ENCODE results near the gene CC2D2A. TPM values are rescaled to one million over a fixed set of nuclear protein-coding genes. Genes with fewer than 3 reads are reported as not detected.

The CC2D2A gene
- total and polyA plus RNA-seq, 2 experiments from 2014 or later: 17.3 to 43.5 TPM

- H3K4me3 ChIP-seq: no peak overlapping the region
- H3K36me3 ChIP-seq: no peaks in the 10 kb centered on the region
- TF ChIP-seq CTCF (IDR thresholded peaks at IDR 0.05; ENCODE audit: low read depth, low read length): no peak
- no peak for DNase-seq (ENCODE audit: low read depth in 1 of 2, low spot score in 1 of 2)
- H3K9me3 ChIP-seq (ENCODE audit: low read depth): no peaks in the 10 kb centered on the region
- no peak overlapping the region for H3K27ac ChIP-seq
- no peaks in the 10 kb centered on the region for H3K27me3 ChIP-seq
- H3K4me1 ChIP-seq (ENCODE audit: low read depth): no peaks in the 10 kb centered on the region
These were observed 32.7 kb downstream of the CC2D2A start for GRCh38 chr4:15502384-15502783.

- no peak overlapping the region for H3K27ac ChIP-seq
These were observed 34.4 kb downstream of the CC2D2A start for GRCh38 chr4:15504041-15504440.

GRCh38 chr4:15506464-15506863, 36.8 kb downstream of the CC2D2A start:
- TF ChIP-seq CTCF (IDR thresholded peaks at IDR 0.05; ENCODE audit: low read depth, low read length): no peak

More at GRCh38 chr4:15504041-15504440, 34.4 kb downstream of the CC2D2A start:
- Histone ChIP-seq H3K9me3 (ENCODE audit: low read depth) (no peaks in the 10 kb centered on the region), H3K4me1 (ENCODE audit: low read depth) (no peaks in the 10 kb centered on the region), H3K36me3 (no peaks in the 10 kb centered on the region), H3K27me3 (no peaks in the 10 kb centered on the region), H3K4me3 (no peak overlapping the region)
- no peak for DNase-seq (ENCODE audit: low read depth in 1 of 2, low spot score in 1 of 2)
- no peak for TF ChIP-seq CTCF (IDR thresholded peaks at IDR 0.05; ENCODE audit: low read depth, low read length)

GRCh38 chr4:15507679-15508078, 38.0 kb downstream of the CC2D2A start:
- Histone ChIP-seq H3K27me3 (no peaks in the 10 kb centered on the region), H3K4me3 (no peak overlapping the region), H3K36me3 (peaks cover 3% of the 10 kb centered on the region), H3K27ac (no peak overlapping the region), H3K4me1 (ENCODE audit: low read depth) (no peaks in the 10 kb centered on the region), H3K9me3 (ENCODE audit: low read depth) (no peaks in the 10 kb centered on the region)
- no peak for TF ChIP-seq CTCF (IDR thresholded peaks at IDR 0.05; ENCODE audit: low read depth, low read length)
- no peak for DNase-seq (ENCODE audit: low read depth in 1 of 2, low spot score in 1 of 2)

More at GRCh38 chr4:15506464-15506863, 36.8 kb downstream of the CC2D2A start:
- Histone ChIP-seq H3K4me3 (no peak overlapping the region), H3K27me3 (no peaks in the 10 kb centered on the region), H3K36me3 (no peaks in the 10 kb centered on the region), H3K9me3 (ENCODE audit: low read depth) (no peaks in the 10 kb centered on the region), H3K4me1 (ENCODE audit: low read depth) (no peaks in the 10 kb centered on the region), H3K27ac (no peak overlapping the region)
- peak in 1 of 2 donors; percentile 15 for DNase-seq (ENCODE audit: low read depth in 1 of 2, low spot score in 1 of 2)

- no peak overlapping the region for H3K4me3 ChIP-seq
- peaks cover 6% of the 10 kb centered on the region for H3K36me3 ChIP-seq
- no peaks in the 10 kb centered on the region for H3K27me3 ChIP-seq
- no peaks in the 10 kb centered on the region for H3K4me1 ChIP-seq (ENCODE audit: low read depth)
- no peak overlapping the region for H3K27ac ChIP-seq
- no peak for DNase-seq (ENCODE audit: low read depth in 1 of 2, low spot score in 1 of 2)
- H3K9me3 ChIP-seq (ENCODE audit: low read depth): no peaks in the 10 kb centered on the region
- TF ChIP-seq CTCF (IDR thresholded peaks at IDR 0.05; ENCODE audit: low read depth, low read length): no peak
These were observed 41.3 kb downstream of the CC2D2A start for GRCh38 chr4:15510961-15511360.

- H3K9me3 ChIP-seq (ENCODE audit: low read depth): no peaks in the 10 kb centered on the region
- no peak for TF ChIP-seq CTCF (IDR thresholded peaks at IDR 0.05; ENCODE audit: low read depth, low read length)
- H3K4me3 ChIP-seq: no peak overlapping the region
- no peak overlapping the region for H3K27ac ChIP-seq
- peaks cover 6% of the 10 kb centered on the region for H3K36me3 ChIP-seq
- no peaks in the 10 kb centered on the region for H3K4me1 ChIP-seq (ENCODE audit: low read depth)
- H3K27me3 ChIP-seq: no peaks in the 10 kb centered on the region
- no peak for DNase-seq (ENCODE audit: low read depth in 1 of 2, low spot score in 1 of 2)
These were observed 43.9 kb downstream of the CC2D2A start for GRCh38 chr4:15513545-15513944.
